Measurements from ENCODE around the gene RAPGEF1. TPM values are rescaled to one million over a fixed set of nuclear protein-coding genes. Genes with fewer than 3 reads are reported as not detected.
A peak's percentile ranks its signal among the peaks of the same experiment; 100 is the strongest.

The RAPGEF1 gene
- total RNA-seq, 1 experiment from 2014 or later: 9.7 TPM

DNA sequence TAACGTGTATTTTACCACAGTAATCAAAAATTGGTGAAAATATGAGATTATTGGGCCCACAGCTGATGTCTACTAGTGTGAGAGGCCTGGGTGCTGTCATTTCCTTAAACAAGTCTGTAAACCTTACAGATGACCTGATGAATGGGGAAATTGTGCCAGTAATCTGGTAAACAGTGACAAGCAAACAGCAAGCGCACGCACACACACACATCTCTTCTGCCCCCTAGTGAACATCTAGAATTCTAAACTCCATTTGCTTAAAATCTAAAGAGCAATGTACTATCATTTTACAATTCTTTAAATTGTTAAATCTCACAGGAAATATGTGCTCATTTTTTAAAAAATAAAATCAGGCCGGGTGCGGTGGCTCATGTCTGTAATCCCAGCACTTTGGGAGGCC lies 7.5 kb upstream of the RAPGEF1 start:
- peak; percentile 73 for DNase-seq (ENCODE audit: low spot score)

- DNase-seq (ENCODE audit: low spot score): no peak
These were observed 5.7 kb upstream of the RAPGEF1 start for GRCh38 chr9:131745610-131746009.

GRCh38 chr9:131744720-131745201 lies 4.9 kb upstream of the RAPGEF1 start:
- no peak for DNase-seq (ENCODE audit: low spot score)

DNA sequence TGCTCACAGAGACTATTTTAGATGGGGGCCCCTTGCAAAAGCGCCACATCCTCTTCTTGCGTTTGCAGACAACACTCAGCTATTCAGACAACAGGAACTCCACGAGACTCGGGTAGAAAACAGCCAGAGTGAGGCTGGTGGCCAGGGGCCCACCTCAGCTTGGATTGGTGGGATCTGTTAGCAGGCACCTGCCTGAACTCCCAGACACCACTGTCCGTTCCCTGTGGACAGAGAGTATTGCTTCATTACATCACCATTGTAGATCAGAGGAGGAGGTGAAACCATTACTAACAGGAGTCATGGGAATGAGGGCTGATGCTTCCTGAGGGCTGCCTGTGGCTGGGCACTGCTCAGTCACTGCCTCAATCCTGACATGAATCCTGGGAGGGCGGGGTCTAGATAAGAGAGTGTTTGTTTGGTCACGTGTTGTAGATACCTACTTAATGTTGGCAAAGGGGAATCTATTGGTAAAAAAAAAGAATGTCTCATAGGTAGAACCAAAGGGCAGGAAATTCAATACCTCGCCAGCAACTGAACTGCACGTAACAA lies 4.4 kb upstream of the RAPGEF1 start:
- DNase-seq (ENCODE audit: low spot score): no peak

DNA sequence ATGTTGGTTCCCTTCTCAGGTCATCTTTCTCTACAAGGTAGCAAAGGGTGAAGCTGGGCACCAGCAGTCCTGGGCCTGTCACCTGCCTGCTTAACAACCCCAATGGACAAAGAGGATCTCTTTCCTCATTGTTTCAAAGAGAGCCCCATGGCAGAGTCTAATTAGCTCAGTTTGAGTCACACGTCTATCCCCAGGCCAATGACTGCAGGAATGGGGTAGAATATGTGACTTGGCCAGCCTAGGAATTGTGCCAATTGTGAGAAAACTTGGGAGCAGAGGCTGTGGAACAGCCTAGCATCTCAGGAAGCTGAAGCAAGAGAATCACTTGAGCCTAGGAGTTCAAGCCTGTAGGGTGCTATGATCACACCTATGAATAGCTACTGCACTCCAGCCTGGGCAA lies 3.6 kb upstream of the RAPGEF1 start:
- DNase-seq (ENCODE audit: low spot score): no peak

DNA sequence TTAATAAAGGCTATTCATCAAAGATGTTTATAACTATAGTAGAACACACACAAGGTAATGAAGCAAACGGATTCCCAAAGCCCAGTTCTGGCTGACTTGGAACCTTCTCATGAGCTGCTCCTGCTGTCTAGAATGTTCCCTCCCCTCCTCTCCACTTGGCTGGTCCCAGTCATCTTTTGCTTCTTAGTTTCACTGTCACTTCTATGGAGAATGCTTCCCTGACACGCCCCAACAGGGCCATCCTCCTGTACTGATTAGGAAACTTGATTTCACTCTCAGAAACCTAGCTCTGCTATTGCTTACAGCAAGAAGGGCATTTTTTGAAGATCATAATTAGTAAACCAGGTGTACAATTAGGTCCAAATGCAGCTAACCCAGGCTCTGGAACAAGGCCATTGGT lies 3.2 kb upstream of the RAPGEF1 start:
- DNase-seq (ENCODE audit: low spot score): no peak

GRCh38 chr9:131740898-131741297 lies 1.0 kb upstream of the RAPGEF1 start:
- DNase-seq (ENCODE audit: low spot score): no peak

DNA sequence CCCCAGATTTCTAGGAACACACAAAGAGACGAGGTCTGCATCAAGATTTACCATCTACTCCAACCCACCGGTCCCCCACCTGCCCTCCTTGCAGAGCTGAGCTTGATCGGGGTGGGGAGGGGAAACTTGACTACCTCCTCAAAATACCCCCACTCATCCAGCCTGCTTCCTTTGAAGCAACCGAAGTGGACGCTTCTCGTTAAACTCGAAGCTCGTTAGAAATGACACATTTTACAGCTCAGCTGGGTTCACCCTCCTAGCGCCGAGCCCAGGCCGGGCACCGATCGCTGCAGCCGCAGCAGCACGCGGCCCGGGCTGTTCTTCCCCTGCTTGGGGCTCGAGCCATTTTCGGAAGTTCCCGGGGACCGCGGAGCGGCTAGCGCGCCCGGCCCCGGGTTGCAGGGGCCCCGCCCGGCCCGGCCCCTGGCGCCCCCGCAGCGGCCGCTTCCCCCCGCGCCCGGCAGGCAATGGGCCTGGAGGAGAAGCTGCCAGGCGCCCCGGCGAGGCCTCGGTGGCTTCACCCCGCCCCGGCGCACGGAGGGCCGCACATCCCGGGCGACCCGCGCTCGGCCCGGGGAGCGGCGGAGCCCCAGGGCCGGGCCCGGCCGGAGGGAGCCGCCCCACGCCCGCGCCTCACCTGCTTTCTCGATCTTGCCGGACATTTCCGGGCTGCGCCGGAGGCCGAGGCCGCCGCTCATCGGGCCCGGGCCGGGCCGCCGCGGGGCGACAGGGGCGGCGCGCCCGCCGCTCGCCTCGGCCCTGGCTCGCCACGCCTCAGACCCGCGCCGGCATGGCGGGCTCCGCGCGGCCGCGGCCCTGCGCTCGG lies 530 bp downstream of the RAPGEF1 start:
- no peak for DNase-seq (ENCODE audit: low spot score)

DNA sequence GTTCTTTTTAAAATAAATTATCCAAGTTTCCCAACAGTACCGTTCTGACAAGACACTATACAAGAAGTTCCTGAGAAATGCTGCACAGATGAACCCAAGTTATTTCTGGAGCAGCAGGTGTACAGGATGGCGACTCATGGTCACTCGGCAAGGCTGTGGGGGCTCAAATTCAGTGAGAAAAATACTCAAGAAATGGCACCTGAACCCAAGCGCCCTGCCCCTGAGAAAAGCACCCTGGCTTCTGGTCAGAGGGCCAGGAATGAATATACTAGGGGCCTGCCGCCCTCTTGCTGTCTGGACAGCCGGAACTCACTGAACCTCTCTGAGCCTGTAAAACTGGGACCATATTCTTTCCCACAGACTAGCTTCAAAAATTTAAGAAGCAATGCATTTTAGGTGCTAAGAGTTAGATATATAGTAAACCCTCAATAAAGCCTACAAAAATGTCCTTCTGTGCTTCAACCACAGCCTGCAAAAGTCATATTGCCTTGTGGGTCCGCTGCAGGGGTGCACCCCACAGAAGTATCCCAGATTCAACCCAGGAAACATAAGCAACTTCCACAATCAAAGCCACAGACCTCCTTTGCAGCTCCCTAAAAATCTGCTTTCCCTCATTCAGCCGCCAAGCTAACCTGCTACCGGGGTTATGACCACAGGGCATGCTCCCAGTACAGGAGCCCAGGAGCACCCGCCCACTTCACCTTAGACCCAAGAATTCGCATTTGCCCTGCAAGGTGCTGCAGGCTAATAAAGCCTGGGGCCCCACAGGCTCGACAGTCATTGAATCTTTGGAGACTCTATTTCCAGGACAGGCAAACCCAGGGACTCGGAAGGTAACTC lies 1.4 kb downstream of the RAPGEF1 start:
- DNase-seq (ENCODE audit: low spot score): no peak

DNA sequence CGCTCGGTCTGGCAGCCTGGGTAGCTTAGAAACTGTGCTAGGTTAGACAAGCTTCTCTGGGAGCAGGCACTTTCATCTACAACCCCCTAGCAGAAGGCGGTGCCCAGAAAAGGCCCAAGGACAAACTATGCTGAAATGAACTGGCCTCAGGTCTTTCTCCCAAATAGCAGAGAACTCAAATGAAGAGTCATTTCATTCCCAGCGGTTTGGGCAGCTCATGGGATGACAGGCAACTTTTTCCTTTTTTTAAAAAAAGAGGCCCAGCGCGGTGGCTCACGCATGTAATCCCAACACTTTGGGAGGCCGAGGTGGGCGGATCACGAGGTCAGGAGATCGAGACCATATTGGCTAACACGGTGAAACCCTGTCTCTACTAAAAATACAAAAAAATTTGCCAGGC lies 2.5 kb downstream of the RAPGEF1 start:
- no peak for DNase-seq (ENCODE audit: low spot score)

DNA sequence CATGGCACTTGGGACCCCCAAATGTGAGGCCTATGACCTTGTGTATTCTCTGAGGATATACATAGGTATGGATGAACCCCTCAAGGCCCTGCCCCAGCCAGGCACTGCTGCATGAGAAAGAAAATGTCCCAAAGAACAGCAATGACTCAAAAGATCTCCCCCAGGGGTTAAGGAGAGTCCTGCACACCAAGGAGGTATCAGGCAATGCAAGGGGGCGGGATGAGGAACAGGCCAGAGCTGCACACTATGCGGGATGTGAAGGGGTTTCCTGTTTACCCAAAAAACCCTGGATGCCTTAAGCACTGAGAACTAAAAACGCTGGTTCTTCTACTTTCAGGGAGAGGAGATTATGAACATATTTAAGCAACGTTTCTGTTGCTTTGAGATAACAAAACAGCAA lies 3.4 kb downstream of the RAPGEF1 start:
- no peak for DNase-seq (ENCODE audit: low spot score)

DNA sequence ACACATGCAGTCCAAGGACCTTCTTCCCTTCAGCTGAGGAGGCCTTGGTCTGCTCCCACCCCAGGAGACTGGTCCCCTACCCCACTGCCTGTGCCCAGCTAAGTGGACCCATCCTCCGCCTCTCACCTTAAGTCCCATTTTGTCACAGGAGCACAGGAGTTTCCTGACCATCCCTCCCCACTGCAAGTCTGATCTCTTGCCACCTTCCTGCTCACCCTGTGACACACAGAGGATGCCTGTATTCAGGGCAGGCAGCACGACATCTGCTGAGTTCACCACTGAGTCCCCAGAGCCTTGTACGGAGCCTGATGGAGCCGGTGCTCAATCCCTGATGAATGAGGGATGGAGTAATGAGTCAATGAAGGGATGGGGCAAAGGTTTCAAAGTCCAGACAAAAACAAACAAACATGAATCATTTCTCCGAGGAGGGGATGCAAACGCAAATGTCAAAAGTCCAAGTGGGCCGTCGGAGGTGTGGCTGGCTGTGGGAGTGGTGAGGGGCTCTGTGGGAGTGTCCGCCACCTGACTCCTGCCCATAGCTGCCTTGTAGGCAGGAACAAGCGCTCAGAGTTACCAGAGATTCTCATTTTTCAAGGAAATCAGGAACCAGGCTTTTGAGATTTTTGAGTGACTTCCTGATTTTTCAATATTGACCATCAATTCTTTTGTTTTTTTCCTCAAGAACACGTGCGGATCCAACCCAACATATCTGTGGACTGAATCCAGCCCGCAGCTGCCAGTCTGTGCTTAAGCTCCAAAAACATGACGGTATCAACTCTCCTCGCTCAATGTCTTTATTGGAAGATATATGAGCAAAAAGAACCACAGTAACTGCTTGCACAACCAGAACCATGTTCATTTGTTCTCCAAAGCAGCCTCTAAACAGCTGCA lies 4.4 kb downstream of the RAPGEF1 start:
- DNase-seq (ENCODE audit: low spot score): no peak

DNA sequence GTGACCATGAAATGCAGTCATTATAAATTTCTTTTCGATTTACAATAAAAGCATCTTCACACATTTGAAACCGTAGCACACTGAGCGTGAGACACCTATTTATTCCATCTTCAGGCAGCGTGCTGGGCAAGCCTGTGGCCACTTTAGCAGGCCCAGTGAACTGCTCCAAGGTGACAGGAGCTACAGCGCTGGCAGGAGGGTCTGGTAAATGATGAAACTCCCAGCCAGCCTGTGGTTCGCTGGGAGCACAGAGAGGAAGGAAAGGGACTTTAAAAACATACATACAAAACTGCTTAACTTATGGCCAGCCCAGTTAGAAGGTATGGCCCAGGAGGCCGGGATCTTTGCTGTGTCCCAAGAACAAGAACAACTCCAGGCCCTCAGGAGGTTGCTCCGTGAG lies 5.1 kb downstream of the RAPGEF1 start:
- DNase-seq (ENCODE audit: low spot score): no peak

DNA sequence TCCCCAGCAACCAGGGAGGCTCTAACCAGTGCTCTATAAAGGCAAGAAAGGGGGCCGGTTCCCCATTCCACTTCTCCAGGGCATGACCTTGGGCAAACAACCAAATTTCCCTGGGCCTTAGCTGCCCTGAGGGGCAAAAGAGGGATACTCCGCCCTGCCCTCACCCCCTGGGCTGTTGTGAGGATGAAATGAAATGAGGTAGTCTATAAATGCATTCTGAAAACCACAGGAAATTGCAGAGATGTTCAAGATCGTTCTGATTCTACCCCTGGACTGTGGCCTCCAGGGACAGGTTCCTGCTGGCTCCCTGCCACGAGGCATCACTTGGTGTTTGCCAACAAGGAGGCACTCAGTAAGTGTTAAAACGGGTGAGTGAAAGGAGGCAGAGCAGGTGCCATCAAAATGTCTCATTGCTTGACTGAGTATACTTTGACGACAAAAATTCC lies 5.7 kb downstream of the RAPGEF1 start:
- peak; percentile 46 for DNase-seq (ENCODE audit: low spot score)

DNA sequence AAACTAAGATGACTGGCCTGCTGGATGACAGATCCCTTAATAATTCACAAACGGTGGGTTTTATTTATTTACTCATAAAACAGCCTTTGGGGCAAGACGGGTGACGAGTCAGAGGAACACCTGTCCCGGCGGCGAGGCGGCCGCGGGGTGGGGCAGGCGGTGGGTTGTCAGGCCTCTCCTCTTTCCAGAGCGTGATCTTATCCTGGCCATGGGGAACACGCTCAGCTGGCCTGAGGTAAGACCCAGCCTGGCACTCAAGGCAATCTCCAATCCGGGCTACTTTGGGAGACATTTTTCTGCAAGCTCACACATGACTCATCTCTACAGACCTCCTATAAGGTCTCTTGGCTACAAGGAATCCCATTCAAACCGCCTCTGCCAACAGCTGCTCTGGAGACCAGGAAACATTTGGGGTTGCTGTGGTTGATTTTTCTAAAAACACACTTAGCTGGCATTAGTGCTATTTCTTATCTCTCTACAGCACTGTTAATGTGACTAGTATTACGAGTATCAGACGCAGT lies 6.3 kb downstream of the RAPGEF1 start:
- peak; percentile 97 for DNase-seq (ENCODE audit: low spot score)

- peak; percentile 49 for DNase-seq (ENCODE audit: low spot score)
These were observed 7.1 kb downstream of the RAPGEF1 start for GRCh38 chr9:131732636-131733289.

- DNase-seq (ENCODE audit: low spot score): peak; percentile 83
These were observed 7.8 kb downstream of the RAPGEF1 start for GRCh38 chr9:131732061-131732526.

- DNase-seq (ENCODE audit: low spot score): no peak
These were observed 8.2 kb downstream of the RAPGEF1 start for GRCh38 chr9:131731644-131732043.

GRCh38 chr9:131731237-131731636 lies 8.6 kb downstream of the RAPGEF1 start:
- no peak for DNase-seq (ENCODE audit: low spot score)

GRCh38 chr9:131728961-131729360 lies 10.9 kb downstream of the RAPGEF1 start:
- no peak for DNase-seq (ENCODE audit: low spot score)

DNA sequence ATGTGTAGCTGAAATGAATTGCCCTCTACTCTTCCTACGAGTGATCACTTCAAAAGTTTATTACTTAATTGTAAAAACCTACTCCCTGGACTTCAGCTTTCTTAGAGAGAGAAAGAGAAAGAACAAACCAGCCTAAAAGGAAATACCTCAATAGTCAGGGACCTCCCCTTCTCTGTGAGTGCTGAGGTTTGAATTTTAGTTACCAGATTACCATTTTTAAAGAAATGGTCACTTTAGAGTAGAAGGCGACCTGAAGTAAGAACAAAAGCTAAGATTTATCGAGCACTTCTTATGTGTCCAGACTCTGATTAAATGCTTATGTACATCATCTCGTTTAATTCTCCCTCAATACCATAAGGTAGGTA lies 11.3 kb downstream of the RAPGEF1 start:
- no peak for DNase-seq (ENCODE audit: low spot score)

Measured in H4 (cell line).